Subcutaneous abdominal adipose tissue (tissue), 5 donors: Measurements from ENCODE around the gene KAT6B.

Experiments used
- H3K27ac ChIP-seq: one replicate; pipeline ENCODE4 v1.7.0; 2013; ENCODE audit warnings: low read depth, mild to moderate bottlenecking, inconsistent platforms, low read length, moderate library complexity
- H3K27me3 ChIP-seq, 5 donors: one replicate each; pipeline ENCODE4 v1.7.0; 2013; ENCODE audit warnings: low read length in 5 of 5, inconsistent platforms in 1 of 5; ENCODE audit not compliant: control insufficient read depth in 5 of 5, insufficient read depth in 4 of 5
- H3K36me3 ChIP-seq, 5 donors: one replicate each; pipeline ENCODE4 v1.7.0; 2013; ENCODE audit warnings: low read length in 5 of 5; ENCODE audit not compliant: control insufficient read depth in 5 of 5, insufficient read depth in 5 of 5
- H3K4me1 ChIP-seq, 5 donors: one replicate each; pipeline ENCODE4 v1.7.0; 2013; ENCODE audit warnings: low read length in 5 of 5, mild to moderate bottlenecking in 3 of 5, moderate library complexity in 1 of 5; ENCODE audit not compliant: control insufficient read depth in 5 of 5, insufficient read depth in 5 of 5
- H3K4me3 ChIP-seq, 5 donors: one replicate each; pipeline ENCODE4 v1.7.0; 2013; ENCODE audit warnings: low read length in 5 of 5, low read depth in 1 of 5
- H3K9ac ChIP-seq, 5 donors: one replicate each; pipeline ENCODE4 v1.7.0; 2013; ENCODE audit warnings: low read length in 5 of 5, mild to moderate bottlenecking in 4 of 5, moderate library complexity in 3 of 5
- H3K9me3 ChIP-seq, 5 donors: one replicate each; pipeline ENCODE4 v1.7.0; 2013; ENCODE audit warnings: low read length in 5 of 5; ENCODE audit not compliant: control insufficient read depth in 5 of 5
- donor health status: healthy.
- donor health status: healthy.
- donor health status: healthy.
- donor health status: healthy.
- donor health status: healthy.

The KAT6B gene

DNA sequence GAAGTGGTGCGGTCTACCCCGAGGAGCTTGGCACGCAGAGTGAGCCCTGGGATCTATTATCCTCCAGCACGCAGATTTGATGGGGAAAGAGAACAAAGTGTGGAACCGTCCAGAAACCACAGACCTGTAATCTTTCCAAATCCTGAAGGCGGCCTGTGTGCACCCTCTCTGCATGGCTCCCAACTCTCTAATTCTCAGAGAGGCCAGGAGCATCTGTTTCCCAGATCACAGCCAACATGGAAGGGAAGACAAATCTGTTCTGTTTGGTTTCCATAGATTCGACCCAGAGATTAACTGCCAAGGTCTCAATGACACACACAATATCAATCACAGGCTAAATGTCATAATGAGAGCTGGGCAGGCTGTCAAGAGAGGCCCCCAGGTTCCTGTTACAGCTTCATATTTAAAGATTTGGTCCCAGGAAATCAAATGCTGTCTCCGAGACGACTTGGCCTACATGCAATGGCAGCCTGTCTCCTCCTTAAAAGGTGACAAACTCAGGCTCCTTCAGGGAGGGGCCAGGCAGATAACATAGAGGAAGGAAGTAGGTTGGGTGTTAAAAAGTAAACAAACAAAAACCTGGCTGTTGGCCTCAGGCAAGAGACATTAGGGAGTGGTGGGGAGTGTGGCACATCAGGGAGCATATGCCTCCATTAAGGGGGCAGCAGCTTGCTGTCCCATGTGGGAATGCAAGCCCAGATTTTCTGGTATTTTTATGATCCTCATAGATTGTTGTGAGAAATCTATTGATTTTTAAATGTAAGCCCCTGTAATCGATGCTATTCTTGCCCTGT lies 236.3 kb downstream of the KAT6B start:
- Histone ChIP-seq H3K9ac (no peak overlapping the region), H3K9me3 (no peaks in the 10 kb centered on the region), H3K27me3 (no peaks in the 10 kb centered on the region), H3K4me3 (no peak overlapping the region), H3K4me1 (no peaks in the 10 kb centered on the region), H3K36me3 (no peaks in the 10 kb centered on the region), H3K27ac (no peak overlapping the region)

DNA sequence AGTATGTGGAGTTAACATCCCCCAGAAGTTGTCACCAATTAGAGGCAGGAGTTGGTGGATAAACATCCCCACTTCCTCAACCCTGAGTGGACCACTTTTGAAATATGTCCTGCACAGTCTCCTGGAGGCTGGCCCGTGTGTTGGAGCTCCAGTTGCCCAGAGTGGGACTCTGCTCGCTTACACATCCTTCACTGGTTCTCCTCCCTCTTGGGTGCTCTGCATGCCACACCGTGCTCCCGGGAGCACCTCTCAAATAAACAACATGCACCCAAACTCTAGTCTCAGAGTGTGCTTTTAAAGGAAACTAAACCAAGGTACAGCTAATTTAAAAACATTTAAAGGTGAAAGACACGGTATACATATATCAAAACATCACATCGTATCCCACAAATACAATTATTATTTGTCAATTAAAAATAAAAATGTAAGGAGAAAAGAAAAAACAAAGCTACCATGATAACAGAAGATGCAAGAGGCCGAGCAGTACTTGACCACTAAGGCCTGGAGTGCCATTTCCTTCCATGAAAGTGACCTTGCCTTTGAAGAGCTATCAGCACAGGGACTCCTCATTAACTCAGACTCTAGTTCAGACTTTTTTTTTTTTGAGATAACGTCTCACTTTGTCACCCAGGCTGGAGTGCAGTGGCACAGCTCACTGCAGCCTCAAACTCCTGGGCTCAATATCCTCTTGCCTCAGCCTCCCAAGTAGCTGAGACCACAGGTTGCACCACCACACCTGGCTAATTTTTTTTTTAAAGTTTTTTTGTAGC lies 237.2 kb downstream of the KAT6B start:
- Histone ChIP-seq H3K36me3 (no peaks in the 10 kb centered on the region), H3K27me3 (no peaks in the 10 kb centered on the region), H3K27ac (no peak overlapping the region), H3K4me3 (no peak overlapping the region), H3K9ac (no peak overlapping the region), H3K4me1 (no peaks in the 10 kb centered on the region), H3K9me3 (no peaks in the 10 kb centered on the region)

DNA sequence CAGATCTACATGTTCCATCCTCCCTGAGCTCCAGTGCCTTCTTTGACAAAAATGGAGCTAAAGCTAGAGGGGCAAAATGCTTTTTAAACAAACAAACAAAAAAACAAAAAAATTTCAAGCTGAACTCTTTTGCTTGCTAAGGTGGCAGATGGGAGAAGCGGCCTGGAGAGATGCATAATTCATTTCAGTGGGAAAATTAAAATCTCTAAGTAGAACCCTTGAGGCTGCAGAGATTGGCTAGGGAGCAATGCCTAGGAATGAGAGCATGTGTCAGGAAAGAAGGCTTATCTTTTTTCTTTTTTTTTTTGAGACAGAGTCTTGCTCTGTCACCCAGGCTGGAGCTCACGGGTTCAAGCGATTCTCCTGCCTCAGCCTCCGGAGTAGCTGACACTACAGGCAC lies 238.7 kb downstream of the KAT6B start:
- H3K4me1 ChIP-seq, result no peaks in the 10 kb centered on the region
- H3K9ac ChIP-seq, result no peak overlapping the region
- H3K27me3 ChIP-seq, result no peaks in the 10 kb centered on the region
- no peaks in the 10 kb centered on the region for H3K36me3 ChIP-seq
- H3K9me3 ChIP-seq, result no peaks in the 10 kb centered on the region
- H3K4me3 ChIP-seq, result no peak overlapping the region
- H3K27ac ChIP-seq, result no peak overlapping the region

DNA sequence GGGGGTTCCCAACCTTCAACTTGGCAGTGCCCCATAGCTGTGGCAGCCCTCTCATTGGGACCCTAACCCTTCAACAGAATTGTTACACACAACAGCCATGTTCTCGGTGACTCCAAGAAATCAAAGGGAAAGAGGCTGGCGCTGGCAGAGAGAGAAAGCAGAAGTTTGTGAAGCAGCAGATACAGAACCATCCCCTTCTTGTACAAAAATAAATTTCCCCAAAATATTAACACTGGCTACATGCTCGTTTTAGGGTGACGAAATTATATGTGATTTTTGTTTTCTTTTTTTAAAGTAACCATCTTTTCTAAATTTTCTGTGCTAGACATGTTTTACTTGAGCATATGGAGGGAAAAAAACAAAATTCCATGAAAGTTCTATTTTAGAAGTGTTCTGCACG lies 239.9 kb downstream of the KAT6B start:
- Histone ChIP-seq H3K36me3 (no peaks in the 10 kb centered on the region), H3K4me1 (peaks cover 0 to 5% (median 0%) of the 10 kb centered on the region in 5 donors), H3K27ac (no peak overlapping the region)

DNA sequence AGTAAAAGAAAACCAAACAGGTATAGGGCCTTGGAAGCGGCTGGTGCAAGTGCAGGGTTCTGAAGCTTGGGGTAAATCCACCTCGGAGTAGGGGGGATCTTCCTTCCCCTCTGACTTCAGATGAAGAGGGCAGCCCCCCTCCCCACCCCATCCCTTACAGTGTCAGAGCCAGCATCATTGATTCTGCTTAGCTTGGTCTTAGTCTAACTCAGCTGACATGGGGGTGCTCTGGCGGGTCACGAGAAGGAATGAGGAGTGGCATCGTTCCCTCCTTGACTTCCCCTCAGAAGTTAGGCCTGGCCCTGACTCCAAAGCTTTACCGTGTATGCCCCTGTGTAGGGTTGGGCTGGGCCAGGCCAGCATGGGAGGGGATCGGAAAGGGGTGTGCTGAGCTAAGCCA lies 240.9 kb downstream of the KAT6B start:
- H3K9ac ChIP-seq, result no peak overlapping the region
- H3K27ac ChIP-seq, result no peak overlapping the region
- H3K4me1 ChIP-seq, result peaks cover 0 to 6% (median 0%) of the 10 kb centered on the region in 5 donors
- no peak overlapping the region for H3K4me3 ChIP-seq
- H3K9me3 ChIP-seq, result no peaks in the 10 kb centered on the region
- no peaks in the 10 kb centered on the region for H3K27me3 ChIP-seq
- H3K36me3 ChIP-seq, result no peaks in the 10 kb centered on the region

More for the DNA sequence above, 239.9 kb downstream of the KAT6B start:
- H3K9ac ChIP-seq, result no peak overlapping the region
- no peaks in the 10 kb centered on the region for H3K9me3 ChIP-seq
- no peaks in the 10 kb centered on the region for H3K27me3 ChIP-seq
- no peak overlapping the region for H3K4me3 ChIP-seq

DNA sequence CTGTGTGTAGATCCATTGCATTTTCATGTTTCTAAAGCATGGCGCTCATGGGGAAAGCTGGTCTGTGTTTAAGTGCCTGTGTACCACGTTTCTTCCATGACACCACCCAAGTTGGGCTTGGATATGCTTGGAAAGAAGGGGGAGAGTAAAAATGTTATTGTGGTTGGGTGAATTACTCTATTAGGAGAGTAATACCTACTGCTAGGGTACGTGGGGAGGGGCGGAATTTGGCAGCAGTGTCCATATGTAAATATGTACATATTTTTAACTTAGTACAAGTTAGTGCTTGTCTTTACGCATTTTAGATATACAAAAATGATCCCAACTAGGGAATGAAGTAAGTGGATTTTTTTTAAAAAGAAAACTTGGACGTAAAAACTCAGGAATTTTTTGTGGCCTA lies 242.1 kb downstream of the KAT6B start:
- H3K27ac ChIP-seq, result no peak overlapping the region
- no peak overlapping the region for H3K4me3 ChIP-seq
- H3K36me3 ChIP-seq, result no peaks in the 10 kb centered on the region
- H3K9ac ChIP-seq, result no peak overlapping the region
- H3K4me1 ChIP-seq, result peaks cover 0 to 6% (median 0%) of the 10 kb centered on the region in 5 donors
- H3K9me3 ChIP-seq, result no peaks in the 10 kb centered on the region
- H3K27me3 ChIP-seq, result no peaks in the 10 kb centered on the region

DNA sequence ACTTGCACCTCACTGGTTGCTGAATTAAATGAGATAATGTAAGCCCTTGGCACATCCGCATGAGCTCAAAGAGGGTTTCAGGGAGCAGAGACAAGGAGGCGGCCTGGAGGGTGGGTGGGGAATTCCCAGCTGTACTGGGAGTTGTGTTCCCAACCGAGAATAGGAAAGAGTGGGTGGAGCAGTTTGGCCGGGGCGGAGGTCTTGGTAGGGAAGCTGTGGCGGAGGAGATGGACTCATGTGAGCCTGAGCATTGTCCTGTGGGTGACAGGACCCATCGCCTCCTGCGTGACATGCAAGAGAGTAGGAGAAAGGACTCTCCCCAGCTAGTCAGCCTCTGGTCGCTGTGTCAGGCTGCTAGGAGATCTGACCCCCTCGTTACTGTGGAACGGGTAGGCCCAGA lies 244.1 kb downstream of the KAT6B start:
- Histone ChIP-seq H3K9me3 (no peaks in the 10 kb centered on the region), H3K4me3 (no peak overlapping the region), H3K36me3 (no peaks in the 10 kb centered on the region), H3K9ac (no peak overlapping the region), H3K27me3 (no peaks in the 10 kb centered on the region), H3K27ac (no peak overlapping the region), H3K4me1 (peaks cover 0 to 6% (median 0%) of the 10 kb centered on the region in 5 donors)

DNA sequence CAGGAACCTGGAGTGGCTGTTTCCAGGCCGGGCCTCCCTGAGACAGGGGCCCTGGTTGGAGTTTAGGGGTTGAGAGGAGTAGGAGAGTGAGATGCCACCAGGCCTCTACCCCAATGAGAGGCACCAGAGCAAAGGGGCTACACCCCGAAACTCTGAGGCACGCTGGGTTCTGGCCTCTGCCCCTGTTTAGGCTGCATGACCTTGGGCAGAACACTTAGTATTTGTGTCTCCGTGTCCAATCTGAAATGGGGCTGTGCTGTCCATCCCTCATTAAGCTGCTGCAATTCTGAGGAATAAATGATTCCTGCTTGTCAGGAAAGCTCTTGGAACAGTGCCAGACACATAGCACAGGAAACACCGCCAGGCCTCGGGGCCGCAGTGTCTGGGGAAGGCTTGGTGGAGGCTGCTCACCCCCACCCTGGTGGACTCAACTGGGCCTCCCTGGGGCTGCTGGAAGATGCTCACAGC lies 244.6 kb downstream of the KAT6B start:
- H3K9me3 ChIP-seq, result no peaks in the 10 kb centered on the region
- no peak overlapping the region for H3K9ac ChIP-seq
- H3K4me1 ChIP-seq, result peaks cover 0 to 6% (median 0%) of the 10 kb centered on the region in 5 donors
- H3K27ac ChIP-seq, result no peak overlapping the region
- no peak overlapping the region for H3K4me3 ChIP-seq
- no peaks in the 10 kb centered on the region for H3K27me3 ChIP-seq
- H3K36me3 ChIP-seq, result no peaks in the 10 kb centered on the region

DNA sequence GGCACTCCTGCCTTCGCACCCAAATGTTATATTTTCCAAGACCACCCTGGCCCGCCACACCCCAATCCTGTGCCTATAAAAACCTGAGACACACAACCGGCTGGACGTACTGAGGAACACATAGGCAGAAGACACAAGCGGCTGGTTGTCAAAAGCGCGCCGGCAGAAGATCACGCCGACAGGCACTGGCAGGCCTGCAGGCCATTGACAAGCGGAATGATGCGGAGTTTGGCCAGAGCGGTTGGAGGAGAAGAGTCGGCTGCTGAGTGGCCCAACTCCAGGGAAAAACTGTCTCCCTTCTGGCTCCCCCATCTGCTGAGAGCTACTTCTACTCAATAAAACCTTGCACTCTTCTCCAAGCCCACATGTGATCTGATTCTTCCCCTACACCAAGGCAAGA lies 245.4 kb downstream of the KAT6B start:
- no peak overlapping the region for H3K27ac ChIP-seq
- H3K36me3 ChIP-seq, result no peaks in the 10 kb centered on the region
- no peaks in the 10 kb centered on the region for H3K27me3 ChIP-seq
- peaks cover 0 to 6% (median 0%) of the 10 kb centered on the region in 5 donors for H3K4me1 ChIP-seq
- H3K9me3 ChIP-seq, result no peaks in the 10 kb centered on the region
- H3K4me3 ChIP-seq, result no peak overlapping the region
- no peak overlapping the region for H3K9ac ChIP-seq

DNA sequence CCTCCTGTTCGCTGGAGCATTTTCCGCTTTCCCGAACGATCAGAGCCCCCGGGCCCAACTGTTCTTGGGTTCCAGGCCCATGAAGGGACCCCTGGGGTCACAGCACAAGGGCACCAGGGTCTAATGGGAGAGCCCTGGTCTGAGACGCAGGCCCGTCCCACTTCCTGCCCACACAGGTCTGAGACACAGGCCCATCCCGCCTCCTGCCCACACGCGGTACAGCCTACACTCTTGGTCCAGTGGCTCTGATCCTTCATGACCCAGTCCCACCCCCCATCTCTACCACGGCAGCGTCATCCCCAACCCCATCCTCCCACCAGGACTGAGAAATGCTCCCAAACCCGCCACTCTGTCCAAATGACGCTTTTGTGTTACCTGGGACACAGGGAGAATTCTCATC lies 246.3 kb downstream of the KAT6B start:
- H3K4me3 ChIP-seq, result no peak overlapping the region
- peaks cover 0 to 6% (median 0%) of the 10 kb centered on the region in 5 donors for H3K4me1 ChIP-seq
- H3K9me3 ChIP-seq, result no peaks in the 10 kb centered on the region
- no peak overlapping the region for H3K9ac ChIP-seq
- H3K27ac ChIP-seq, result no peak overlapping the region
- H3K27me3 ChIP-seq, result no peaks in the 10 kb centered on the region
- H3K36me3 ChIP-seq, result no peaks in the 10 kb centered on the region
